ENCODE results near the gene ZFR. TPM values are rescaled to one million over a fixed set of nuclear protein-coding genes. Genes with fewer than 3 reads are reported as not detected.
"Not testable (repeated sequence)": the region's sequence is repeated elsewhere in the genome, so short reads cannot be mapped to it uniquely, and the experiment has no call there.

Gene ZFR
- total RNA-seq, 4 donors from 2014 or later: 35.6 to 64.1 (median 57.4) TPM

DNA sequence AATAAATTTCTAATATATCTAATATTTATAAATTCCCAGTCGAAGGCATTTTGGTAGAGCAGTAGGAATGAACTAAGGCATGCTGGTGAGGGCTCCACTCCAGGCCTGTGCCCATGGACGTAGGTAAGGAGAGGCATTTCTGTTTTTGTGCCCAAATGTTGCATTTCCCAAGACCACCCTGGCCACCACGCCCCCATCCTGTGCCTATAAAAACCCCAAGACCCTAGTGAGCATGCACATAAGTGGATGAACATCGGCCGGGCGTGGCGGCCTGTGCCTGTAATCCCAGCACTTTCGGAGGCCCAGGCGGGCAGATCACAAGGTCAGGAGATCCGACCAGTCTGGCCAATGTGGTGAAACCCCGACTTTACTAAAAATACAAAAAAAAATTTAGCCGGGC lies 121.7 kb downstream of the ZFR start:
- Histone ChIP-seq H3K9me3 (peaks cover 4 to 6% of the 10 kb centered on the region in 2 donors), H3K4me1 (no peaks in the 10 kb centered on the region), H3K4me3 (no peak overlapping the region), H3K36me3 (no peaks in the 10 kb centered on the region), H3K27me3 (no peaks in the 10 kb centered on the region), H3K27ac (no peak overlapping the region)
- TF ChIP-seq POLR2AphosphoS5 (IDR thresholded peaks at IDR 0.05) (no peak), EP300 (IDR thresholded peaks at IDR 0.05; ENCODE audit: low read depth) (no peak), POLR2A (IDR thresholded peaks at IDR 0.05) (no peak)
- TF ChIP-seq, protein P1, sequence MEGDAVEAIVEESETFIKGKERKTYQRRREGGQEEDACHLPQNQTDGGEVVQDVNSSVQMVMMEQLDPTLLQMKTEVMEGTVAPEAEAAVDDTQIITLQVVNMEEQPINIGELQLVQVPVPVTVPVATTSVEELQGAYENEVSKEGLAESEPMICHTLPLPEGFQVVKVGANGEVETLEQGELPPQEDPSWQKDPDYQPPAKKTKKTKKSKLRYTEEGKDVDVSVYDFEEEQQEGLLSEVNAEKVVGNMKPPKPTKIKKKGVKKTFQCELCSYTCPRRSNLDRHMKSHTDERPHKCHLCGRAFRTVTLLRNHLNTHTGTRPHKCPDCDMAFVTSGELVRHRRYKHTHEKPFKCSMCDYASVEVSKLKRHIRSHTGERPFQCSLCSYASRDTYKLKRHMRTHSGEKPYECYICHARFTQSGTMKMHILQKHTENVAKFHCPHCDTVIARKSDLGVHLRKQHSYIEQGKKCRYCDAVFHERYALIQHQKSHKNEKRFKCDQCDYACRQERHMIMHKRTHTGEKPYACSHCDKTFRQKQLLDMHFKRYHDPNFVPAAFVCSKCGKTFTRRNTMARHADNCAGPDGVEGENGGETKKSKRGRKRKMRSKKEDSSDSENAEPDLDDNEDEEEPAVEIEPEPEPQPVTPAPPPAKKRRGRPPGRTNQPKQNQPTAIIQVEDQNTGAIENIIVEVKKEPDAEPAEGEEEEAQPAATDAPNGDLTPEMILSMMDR (IDR thresholded peaks at IDR 0.05): no peak
- intact Hi-C loops (cut with DNase I; ENCODE audit: low total_unique reads) (no loop called here), in situ Hi-C loops (cut with MboI; ENCODE audit: low pct_ligation_motif_present in 1 of 4, low pct_unique_long_range_greater_than_20kb in 1 of 4, low sequenced_read_pairs in 3 of 4) (no loop called here)
- 97% methylated on average over 12 of the region's 12 CpGs; no CpG with 5 or more reads in 1 of the 2 donors for WGBS, 2 donors (ENCODE audit: low coverage in 1 of 2)
- no peak for DNase-seq

DNA sequence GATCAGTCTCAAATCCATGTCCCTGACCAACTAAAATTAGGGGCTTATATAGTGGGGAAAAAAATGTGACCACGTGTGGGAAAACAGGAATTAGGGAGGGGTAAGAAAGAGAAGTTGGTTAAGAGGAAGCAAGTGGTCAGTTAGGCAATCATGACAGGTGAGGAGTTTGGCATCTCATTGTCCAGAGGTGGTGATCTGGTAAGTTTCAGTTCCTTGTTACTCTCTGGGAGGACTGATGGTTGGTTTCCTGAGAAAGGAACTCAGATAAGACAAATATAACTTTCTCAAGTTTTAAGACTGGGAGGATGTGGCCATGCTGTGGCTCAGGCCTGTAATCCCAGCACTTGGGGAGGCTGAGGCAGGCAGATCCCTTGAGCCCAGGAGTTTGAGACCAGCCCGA lies 122.8 kb downstream of the ZFR start:
- H3K36me3 ChIP-seq; H3K9me3 ChIP-seq; H3K4me1 ChIP-seq; DNase-seq; H3K27me3 ChIP-seq; intact Hi-C loops (cut with DNase I; ENCODE audit: low total_unique reads); H3K27ac ChIP-seq; H3K4me3 ChIP-seq; in situ Hi-C loops (cut with MboI; ENCODE audit: low pct_ligation_motif_present in 1 of 4, low pct_unique_long_range_greater_than_20kb in 1 of 4, low sequenced_read_pairs in 3 of 4): not testable (repeated sequence)
- 88 to 91% methylated on average over 2 of the region's 2 CpGs for WGBS, 2 donors (ENCODE audit: low coverage in 1 of 2)

DNA sequence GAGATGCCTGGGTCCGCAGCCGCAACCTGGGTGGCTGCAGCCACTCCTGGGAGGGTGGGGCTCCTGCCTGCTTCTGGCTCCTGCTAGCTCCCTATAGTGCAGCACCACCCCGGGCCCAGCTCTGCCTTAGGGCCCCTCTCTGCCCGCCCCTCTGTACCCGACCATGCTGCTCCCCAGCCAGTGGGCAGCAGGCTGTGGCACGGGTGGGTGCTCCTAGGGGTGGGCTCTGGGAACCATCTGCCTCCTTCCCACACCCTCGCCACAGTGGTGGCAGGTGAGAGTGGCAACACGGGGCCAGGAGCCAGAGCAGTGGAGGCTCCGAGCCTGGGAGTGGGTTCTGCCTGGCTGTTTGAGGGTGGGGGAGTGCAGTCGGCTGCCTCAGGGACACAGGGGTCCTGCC lies 124.0 kb downstream of the ZFR start:
- no peaks in the 10 kb centered on the region for H3K27me3 ChIP-seq
- H3K27ac ChIP-seq: no peak overlapping the region
- in situ Hi-C loops (cut with MboI; ENCODE audit: low pct_ligation_motif_present in 1 of 4, low pct_unique_long_range_greater_than_20kb in 1 of 4, low sequenced_read_pairs in 3 of 4): no loop called here
- no peak overlapping the region for H3K4me3 ChIP-seq
- no peak for DNase-seq
- TF ChIP-seq POLR2AphosphoS5 (IDR thresholded peaks at IDR 0.05) (no peak), POLR2A (IDR thresholded peaks at IDR 0.05) (no peak)
- TF ChIP-seq, protein P1 (IDR thresholded peaks at IDR 0.05): no peak
- peaks cover 4 to 6% of the 10 kb centered on the region in 2 donors for H3K9me3 ChIP-seq
- intact Hi-C loops (cut with DNase I; ENCODE audit: low total_unique reads): no loop called here
- no peaks in the 10 kb centered on the region for H3K4me1 ChIP-seq
- no peaks in the 10 kb centered on the region for H3K36me3 ChIP-seq
- WGBS, 2 donors (ENCODE audit: low coverage in 1 of 2): 92 to 100% methylated on average over 1 to 5 of the region's 10 CpGs

DNA sequence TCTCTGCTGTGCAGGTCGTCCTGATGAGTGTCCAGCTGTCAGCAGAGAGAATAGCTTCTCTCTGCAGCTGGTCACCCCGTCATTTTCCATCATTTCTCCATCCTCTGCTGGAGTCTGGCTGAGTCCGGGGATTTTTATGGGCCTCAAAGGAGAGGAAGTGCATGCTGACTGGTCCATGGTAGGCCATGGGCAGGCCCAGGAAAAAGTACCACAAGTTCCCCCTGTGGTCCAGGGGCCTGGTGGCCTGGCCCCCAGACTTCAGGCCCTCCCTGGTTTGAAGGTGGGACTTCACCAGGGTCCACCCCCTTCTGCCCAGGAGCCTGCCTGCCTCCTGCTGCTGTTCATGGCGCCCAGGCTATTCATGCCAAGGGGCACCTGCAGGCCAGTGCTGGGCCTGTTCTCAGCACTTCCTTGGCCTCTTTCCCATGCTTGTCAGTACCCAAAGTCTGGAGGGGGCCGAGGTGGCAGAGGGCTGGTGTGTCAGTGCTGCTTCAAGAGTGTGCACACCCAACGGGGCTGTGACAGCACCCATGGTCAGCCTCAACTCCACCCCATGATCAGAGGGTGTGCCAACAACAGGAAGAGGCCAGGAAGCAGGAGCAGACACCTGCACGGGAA lies 124.5 kb downstream of the ZFR start:
- Histone ChIP-seq H3K27ac (no peak overlapping the region), H3K4me3 (no peak overlapping the region), H3K9me3 (peaks cover 4 to 6% of the 10 kb centered on the region in 2 donors), H3K4me1 (no peaks in the 10 kb centered on the region), H3K36me3 (no peaks in the 10 kb centered on the region), H3K27me3 (no peaks in the 10 kb centered on the region)
- no peak for DNase-seq
- no peak for TF ChIP-seq POLR2A (IDR thresholded peaks at IDR 0.05)
- no peak for TF ChIP-seq POLR2AphosphoS5 (IDR thresholded peaks at IDR 0.05)
- TF ChIP-seq, protein P1 (IDR thresholded peaks at IDR 0.05): no peak
- TF ChIP-seq EP300 (IDR thresholded peaks at IDR 0.05; ENCODE audit: low read depth): no peak
- intact Hi-C loops (cut with DNase I; ENCODE audit: low total_unique reads): no loop called here
- in situ Hi-C loops (cut with MboI; ENCODE audit: low pct_ligation_motif_present in 1 of 4, low pct_unique_long_range_greater_than_20kb in 1 of 4, low sequenced_read_pairs in 3 of 4): no loop called here
- 43 to 73% methylated on average over 2 to 7 of the region's 7 CpGs for WGBS, 2 donors (ENCODE audit: low coverage in 1 of 2)

DNA sequence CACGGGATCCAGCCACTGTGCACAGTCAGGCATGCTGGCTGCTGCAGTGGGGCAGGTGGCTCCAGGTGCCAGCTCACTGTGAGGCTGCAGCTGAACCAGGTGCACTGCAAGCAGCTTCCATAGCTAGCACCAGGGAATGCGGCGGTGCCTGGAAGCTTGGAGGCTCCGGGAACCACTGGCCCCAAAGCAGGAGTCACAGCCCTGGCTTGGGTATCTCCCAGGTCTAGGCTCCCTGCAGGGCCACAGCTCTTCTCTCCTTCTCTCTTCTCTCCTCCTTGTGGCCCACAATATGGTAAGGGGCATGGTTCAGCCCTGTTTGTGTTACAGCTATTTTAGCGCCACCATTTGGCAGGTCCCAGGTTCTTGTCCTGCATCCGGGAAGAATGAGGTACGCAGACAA lies 125.1 kb downstream of the ZFR start:
- Histone ChIP-seq H3K27ac (no peak overlapping the region), H3K4me3 (no peak overlapping the region), H3K9me3 (peaks cover 4 to 6% of the 10 kb centered on the region in 2 donors), H3K27me3 (no peaks in the 10 kb centered on the region), H3K4me1 (no peaks in the 10 kb centered on the region), H3K36me3 (no peaks in the 10 kb centered on the region)
- WGBS, 2 donors (ENCODE audit: low coverage in 1 of 2): 72 to 100% methylated on average over 3 to 7 of the region's 7 CpGs
- no peak for DNase-seq
- intact Hi-C loops (cut with DNase I; ENCODE audit: low total_unique reads): no loop called here
- in situ Hi-C loops (cut with MboI; ENCODE audit: low pct_ligation_motif_present in 1 of 4, low pct_unique_long_range_greater_than_20kb in 1 of 4, low sequenced_read_pairs in 3 of 4): no loop called here
- TF ChIP-seq POLR2AphosphoS5 (IDR thresholded peaks at IDR 0.05) (no peak), EP300 (IDR thresholded peaks at IDR 0.05; ENCODE audit: low read depth) (no peak), POLR2A (IDR thresholded peaks at IDR 0.05) (no peak)
- TF ChIP-seq, protein P1 (IDR thresholded peaks at IDR 0.05): no peak
